DMS53 (cell line): ENCODE measurements around the gene ATAD3C.
A peak's percentile ranks its signal among the peaks of the same experiment; 100 is the strongest.
"Not testable (repeated sequence)": the region's sequence is repeated elsewhere in the genome, so short reads cannot be mapped to it uniquely, and the experiment has no call there.

ENCODE experiments used
- DNase-seq: peaks from one replicate; lab custom pipeline; 2025; lab: John Stamatoyannopoulos, UW

Gene ATAD3C

DNA sequence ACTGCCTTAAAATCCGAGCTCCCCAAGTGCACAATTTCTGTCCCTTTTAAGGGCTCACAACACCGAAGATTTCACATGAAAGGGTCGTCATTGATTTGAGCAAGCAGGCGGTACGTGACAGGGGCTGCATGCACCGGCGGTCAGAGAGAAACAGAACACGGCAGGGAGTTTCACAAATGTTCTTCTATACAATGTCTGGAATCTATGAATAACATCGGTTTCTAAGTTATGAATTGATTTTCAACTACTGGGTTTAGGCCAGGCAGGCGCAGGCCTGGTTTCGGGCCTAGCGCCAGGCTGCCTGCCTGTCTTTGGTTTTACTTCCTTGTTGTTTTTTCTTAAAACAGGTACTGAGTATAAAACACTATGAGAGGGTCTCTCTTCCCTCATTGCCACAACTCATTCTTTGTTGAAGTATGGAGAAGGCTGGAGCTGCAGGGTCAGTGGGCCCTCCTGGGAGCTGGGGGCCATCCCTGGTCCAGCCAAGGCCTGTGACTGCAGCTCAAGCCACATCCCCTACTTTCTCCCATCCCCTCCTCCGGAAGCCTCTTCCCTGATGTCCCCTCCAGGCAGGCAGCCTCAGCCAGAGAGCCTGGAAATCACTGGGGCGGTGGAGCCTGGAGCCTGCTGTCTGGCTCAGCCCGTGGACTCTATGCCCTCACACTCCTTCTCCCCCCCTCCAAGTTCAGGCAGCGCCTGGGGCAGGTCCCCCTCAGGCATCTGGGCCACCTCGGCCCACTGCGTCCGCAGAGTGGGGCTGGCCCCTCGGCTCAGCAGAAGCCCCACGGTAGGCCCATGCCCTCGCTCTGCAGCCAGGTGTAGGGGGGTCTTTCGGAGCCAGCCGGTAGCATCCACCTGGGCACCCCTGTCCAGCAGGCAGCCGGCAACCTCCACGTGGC lies 30.8 kb upstream of the ATAD3C start:
- no peak for DNase-seq

DNA sequence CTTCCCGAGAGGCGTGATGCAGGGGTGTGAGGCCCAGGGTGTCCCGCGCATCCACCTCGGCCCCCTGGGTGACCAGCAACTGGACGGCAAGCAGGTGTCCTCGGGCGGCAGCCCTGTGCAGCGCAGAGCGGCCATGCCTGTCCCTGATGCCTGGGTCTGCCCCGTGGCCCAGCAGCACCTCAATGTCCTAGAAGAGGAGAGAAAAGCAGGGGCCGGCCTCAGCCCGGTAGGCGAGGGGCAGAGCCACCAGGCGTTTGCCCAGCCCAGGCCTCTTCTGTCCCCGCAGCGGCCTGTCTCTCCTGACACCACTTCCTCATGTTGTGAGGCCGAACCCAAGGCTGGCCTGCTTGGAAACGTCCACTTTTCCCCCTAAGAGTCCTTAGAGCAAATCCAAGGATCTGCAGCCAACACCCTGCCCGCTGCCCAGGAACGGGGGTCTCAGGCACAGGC lies 30.1 kb upstream of the ATAD3C start:
- DNase-seq: no peak

DNA sequence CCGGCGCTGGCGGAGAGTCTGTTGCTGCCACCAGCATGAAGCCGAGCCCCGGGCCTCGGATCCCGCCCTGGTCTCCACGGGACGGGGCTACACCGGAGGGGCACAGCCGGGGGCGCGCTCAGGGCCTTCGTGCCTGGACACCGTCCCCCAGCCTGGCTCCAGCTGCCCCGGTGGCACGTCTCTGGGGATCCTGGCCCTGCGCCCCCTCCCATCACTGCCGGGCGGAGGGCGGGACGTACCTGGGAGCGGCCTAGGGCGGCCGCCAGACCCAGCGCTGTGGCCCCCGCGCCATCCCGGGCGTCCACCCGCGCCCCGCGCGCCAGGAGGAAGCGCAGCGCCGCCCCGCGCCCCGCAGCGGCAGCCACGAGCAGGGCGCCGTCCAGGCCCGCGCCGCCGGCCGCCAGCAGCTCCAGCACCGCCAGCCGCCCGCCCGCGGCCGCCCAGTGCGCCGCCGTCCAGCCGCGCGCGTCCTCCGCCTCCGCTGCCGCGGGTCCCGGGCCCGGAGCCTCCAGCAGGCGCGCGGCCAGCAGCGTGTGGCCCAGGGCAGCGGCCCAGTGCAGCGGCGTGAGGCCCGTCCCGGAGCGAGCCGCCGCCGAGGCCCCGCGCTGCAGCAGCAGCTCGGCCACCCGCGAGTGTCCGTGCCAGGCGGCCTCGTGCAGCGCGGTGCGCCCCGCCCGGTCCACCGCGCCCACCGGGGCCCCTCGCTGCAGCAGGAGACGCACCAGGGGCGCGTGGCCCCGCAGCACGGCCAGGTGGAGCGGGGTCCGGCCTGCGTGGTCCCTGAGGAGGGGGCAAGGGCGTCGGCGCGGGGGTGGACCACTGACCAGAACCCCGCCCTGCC lies 29.5 kb upstream of the ATAD3C start:
- peak; percentile 70 for DNase-seq

DNA sequence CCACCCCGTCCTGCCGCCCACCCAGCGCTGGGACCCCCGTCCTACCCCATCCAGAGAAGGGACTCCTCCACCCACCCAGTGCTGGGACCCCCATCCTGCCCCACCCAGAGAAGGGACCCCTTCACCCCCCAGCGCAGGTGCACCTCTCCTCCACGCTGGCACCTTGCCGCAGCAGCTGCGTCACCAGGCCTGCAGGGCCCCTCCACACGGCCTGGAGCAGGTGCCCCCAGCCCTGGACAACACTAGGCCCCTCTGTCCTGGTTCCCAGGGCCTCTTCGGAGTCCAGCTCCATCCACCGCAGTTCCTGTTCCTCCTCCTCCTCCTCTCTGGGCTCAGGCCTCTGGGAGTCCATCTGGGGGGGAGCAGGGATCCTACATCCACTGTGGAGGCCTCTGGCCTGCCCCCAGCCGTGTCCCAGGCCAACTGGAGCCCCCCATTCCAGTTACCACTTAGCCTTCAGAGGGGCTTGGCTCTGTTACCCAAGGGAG lies 28.8 kb upstream of the ATAD3C start:
- DNase-seq: peak; percentile 69

DNA sequence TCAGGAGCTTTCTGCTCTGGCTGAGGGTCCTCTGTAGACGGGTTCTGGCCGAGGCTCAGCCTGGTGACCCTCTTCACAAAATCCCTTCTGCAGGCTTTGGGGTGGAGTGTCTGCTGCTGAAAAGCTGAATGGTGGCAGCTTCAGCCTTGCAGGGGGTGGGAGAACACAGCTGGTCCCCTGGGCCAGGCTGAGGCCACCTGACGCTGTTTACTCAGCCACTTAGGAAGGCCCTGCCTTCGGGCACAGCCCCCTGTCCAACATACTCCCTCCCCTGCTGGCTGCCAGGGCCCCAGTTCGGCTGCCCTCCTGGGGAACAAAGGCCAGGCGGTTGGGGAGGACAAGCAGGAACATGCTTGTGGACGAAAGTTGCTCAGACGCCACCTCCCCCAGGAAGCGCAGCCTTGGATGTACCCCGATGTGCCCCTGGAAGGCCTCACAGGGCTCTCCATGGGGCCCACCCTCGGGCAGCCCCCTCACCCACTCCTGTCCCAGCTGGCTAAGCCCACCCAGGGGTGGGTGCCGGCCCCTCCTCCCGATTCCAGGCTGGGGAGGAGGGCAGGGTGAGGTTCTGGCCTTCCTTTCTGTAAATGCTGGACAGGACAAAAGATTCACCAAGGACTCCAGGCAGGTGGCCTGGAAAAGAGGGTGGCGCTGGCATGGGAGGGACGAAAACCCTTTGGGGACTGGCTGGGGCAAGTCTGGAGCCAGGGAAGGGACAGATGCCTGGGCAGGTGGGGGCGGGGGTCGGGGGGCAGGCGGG lies 28.2 kb upstream of the ATAD3C start, which contains the start of gene ANKRD65:
ANKRD65 (minus strand) TSS at position 130 of the 760 bp plus-strand sequence. CDS start 271 bp downstream, outside the sequence.
- peak; percentile 90 for DNase-seq

DNA sequence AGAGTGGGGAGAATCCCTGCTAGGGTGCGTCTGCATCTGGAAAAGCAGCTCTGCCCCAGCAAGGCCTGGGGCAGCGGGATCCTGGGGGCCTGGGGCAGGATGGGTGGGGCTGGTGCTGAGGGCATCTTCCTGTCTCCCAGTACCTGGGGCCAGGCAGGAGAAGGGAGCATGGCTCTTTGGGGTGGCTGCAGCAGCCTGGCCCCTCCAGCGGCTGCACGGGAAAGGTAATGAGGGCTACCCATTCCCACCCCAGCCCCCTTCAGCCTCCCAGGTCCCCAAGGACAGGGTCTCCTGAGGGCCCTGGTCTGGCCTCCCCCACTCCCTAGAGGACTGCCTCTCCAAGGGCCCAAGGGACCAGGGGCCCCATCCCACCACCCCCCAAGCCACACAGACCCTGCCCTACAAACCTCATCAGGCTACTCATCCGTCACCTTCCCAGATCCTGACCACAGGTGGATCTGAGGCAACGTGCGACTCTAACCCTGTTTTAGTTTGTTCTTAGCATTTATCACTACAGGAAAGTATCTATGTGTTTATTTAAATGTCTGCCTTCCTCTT lies 27.5 kb upstream of the ATAD3C start:
- no peak for DNase-seq

DNA sequence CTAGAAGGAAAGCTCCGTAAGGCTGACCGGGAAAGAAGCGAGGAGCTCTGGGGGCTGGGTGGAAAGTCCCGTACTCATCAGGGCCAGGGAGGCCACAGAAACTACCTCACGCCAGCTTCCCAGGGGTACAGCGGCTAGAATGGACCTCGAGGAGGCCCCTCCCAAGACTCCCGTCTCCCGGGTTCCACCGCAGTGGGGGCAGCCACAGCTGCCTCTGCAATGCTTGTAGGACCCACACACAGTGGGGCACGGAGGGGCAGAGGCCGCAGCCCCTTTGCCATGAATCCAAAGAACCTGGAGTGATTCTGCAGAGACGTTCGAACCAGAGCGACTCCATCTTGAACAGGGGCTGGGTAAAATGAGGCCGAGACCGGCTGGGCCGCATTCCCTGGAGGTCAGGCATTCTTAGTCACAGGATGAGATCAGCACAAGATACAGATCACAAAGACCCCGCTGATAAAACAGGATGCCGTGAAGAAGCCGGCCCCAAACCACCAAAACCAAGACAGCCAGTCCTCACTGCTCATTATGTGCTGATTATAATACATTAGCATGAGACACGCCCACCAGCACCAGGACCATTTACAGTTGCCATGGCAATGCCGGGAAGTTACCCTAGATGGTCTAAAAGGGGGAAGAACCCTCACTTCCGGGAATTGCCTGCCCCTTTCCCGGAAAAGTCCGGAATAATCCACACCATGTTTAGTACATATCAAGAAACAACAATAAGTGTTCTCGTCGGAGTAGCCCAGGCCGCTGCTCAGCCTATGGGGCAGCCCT lies 26.8 kb upstream of the ATAD3C start:
- no peak for DNase-seq

DNA sequence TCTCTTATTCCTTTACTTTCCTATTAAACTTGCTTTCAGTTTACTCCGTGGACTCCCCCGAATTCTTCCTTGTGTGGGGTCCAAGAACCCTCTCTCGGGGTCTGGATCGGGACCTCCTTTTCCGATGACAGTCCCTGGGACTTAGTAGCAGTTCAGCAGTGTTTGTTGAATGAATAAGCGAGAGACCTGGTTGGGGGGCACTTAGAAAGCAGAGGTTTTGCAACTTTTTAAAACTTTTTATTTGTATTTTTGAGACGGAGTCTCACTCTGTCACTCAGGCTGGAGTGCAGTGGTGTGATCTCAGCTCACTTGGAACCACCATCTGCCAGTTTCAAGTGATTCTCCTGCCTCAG lies 26.3 kb upstream of the ATAD3C start:
- DNase-seq: no peak

DNA sequence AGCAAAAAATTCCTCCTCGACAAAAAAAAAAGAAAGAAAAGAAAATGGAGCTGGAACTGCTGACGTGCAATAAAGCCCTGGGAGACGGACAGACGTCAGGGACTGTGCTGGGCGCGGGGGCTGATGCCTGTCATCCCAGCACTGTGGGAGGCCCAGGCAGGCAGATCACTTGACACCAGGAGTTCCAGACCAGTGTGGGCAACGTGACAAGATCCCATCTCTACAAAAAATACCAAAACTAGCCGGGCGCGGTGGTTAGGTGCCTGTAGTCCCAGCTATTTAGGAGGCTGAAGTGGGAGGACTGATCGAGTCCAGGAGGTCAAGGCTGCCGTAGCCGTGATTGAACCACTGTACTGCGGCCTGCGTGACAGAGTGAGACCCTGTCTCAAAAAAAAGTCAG lies 24.8 kb upstream of the ATAD3C start:
- DNase-seq: no peak

DNA sequence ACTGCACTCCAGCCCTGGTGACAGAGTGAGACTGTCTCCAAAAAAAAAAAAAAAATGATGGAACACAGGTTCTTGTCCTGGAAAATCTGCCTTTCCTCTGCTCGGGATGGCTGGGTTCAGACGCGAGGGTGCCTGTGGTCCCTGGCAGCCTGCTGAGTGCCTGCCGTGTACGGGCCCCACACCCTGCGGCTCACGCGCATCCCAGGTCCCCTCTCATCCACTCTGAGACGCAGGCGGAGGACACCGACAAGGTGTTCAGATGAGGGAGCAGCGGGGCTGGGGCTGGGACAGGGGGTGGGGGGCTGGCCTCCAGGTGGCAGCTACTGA lies 24.1 kb upstream of the ATAD3C start:
- DNase-seq: no peak

DNA sequence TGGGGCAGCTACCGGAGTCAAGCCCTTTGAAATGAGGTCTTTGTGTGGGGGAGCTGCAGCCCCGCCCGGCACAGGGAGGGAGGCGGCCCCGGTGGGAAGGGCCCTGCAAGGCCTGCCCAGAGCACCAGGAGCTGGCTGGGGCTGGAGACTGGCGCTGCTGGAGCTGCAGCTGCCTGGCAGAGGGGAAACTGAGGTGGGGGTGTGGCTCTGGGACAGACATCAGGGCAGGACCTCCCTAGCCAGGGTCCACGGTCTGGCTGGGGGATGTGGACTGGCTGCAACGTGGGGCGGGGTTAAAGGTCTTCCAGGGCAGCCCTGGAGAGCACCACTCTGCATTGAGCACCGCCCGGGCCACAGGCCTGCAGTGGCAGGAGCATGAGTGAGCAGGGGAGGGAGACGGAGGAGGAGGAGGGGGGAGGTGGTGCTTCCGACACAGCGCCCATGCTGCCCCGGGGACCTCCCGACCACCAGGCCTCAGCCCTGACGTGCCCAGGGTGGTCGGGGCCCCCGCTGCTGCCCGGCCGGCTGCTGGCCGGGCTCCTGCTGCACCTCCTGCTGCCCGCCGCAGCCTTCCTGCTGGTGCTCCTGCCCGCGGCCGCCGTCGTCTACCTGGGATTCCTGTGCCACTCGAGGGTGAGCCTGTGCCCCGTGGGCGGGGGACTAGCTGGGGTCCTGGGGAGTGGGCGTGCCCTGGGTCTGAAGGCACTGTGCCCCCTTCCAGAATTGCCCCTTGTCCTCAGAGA lies 23.6 kb upstream of the ATAD3C start:
- peak; percentile 75 for DNase-seq

DNA sequence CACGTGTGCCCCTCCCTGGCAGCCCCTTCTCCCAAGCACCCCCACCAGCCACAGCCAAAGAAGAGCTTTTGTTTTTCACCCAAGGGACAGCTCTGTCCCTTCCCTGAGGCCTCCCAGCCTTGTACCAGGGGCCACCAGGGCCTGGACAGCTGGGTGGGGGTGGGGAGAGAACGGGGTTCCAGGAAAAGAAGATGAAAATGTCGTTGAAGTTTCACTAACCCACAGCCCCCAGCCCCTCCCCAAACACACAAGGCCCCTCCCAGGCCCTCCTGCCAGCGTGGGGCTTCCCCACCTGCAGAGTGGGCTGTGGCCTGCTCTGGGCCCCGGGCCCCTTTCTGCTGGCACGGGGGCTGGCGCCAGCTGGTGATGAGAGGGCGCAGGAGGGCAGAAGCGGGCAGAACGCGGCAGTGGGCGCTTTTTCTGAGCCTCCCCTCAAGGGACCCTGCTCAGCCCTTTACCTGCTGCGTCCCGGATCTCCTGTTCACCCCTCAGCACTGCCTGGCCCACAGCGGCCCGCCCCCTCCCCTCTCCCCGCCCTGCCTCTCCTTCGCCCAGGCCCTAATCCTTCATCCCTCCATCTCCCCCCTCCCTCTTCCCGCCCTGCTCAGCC lies 22.9 kb upstream of the ATAD3C start:
- DNase-seq: peak; percentile 74

DNA sequence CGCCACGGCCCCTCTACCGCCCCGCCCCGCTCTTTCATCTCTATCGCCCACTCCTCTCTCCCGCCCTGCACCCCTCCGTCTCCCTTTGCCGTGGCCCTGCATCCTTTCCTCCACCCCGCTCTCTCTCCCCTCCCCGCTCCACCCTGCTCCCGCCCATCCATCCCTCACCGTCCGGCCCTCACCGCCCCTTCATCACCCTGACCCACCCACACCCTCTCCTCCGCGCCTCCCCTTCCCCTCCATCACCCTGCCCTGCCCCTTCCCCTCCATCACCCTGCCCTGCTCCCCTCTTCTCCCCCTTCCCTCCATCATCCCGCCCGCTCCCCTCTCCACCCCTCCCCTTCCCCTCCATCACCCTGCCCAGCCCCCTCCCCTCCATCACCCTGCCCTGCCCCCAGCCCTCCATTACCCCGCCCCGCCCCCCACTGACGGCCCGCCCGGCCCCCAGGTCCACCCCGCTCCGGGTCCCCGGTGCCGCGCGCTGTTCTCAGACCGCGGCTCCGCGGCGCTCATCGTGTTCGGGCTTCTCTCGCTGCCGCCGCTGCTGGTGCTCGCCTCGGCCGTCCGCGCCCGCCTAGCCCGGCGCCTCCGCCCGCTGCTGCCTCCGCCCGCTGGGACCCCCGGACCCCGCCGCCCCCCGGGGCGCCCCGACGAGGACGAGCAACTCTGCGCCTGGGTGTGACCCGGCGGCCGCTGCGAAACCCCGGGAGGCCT lies 22.2 kb upstream of the ATAD3C start:
- peak; percentile 71 for DNase-seq

DNA sequence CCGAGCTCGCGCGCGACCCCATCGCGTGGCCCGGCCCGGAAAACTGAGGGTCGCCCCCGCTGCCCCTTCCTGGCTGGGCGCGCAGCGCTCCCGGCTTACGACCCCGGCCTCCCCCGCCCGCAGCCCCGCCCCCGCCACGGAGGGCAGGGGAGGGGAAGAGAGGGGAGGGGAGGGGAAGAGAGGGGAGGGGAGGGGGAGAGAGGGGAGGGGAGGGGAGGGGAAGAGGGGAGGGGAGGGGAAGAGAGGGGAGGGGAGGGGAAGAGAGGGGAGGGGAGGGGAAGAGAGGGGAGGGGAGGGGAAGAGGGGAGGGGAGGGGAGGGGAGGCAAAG lies 21.7 kb upstream of the ATAD3C start:
- DNase-seq: no peak

DNA sequence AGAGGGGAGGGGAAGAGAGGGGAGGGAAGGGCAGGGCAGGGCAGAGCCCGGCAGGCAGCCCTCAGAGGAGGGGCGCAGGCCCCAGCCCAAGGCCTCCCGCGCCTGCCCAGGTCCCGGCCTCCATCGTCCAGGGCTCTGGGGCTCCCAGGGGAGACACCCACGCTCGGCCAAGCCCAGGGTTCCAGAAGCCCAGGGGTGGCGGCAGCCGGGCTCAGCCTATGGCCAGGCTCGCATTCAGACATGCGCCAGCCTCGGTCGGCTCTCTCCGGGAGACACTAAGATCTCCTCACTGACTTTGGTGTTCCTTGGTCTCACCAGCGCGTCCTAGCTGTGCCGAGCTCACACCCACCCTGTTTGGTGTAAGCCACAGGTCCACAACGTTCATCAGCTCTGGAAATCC lies 21.3 kb upstream of the ATAD3C start:
- no peak for DNase-seq

DNA sequence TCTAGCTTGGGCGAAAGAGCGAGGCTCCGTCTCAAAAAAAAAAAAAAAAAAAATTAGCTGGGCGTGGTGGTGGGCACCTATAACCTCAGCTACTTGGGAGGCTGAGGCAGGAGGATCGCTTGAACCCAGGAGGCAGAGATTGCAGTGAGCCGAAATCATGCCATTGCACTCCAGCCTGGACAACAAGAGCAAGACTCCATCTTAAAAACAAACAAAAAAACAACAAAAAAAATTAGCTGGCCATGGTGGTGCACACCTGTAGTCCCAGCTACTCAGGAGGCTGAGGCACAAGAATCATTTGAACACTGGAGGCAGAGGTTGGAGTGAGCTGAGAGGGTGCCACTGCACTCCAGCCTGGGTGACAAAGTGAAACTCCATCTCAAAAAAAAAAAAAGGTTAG lies 20.5 kb upstream of the ATAD3C start:
- not testable (repeated sequence) for DNase-seq

DNA sequence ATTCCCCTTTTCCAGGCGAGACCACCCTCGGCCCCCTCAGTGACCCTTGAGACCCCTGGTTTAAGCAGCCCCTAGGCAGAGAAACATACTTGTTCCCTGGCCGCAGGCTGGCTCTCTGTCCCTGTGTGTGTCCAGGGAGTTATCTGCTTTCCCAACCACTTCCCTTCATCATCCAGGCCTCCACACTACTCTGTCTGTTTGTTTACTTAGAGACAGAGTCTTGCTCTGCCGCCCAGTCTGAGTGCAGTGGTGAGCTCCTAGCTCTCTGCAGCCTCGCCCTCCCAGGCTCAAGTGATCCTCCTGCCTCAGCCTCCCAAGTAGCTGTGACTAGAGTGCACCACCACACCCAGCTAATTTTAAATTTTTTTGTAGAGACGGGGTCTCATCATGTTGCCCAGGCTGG lies 19.8 kb upstream of the ATAD3C start:
- peak; percentile 70 for DNase-seq

DNA sequence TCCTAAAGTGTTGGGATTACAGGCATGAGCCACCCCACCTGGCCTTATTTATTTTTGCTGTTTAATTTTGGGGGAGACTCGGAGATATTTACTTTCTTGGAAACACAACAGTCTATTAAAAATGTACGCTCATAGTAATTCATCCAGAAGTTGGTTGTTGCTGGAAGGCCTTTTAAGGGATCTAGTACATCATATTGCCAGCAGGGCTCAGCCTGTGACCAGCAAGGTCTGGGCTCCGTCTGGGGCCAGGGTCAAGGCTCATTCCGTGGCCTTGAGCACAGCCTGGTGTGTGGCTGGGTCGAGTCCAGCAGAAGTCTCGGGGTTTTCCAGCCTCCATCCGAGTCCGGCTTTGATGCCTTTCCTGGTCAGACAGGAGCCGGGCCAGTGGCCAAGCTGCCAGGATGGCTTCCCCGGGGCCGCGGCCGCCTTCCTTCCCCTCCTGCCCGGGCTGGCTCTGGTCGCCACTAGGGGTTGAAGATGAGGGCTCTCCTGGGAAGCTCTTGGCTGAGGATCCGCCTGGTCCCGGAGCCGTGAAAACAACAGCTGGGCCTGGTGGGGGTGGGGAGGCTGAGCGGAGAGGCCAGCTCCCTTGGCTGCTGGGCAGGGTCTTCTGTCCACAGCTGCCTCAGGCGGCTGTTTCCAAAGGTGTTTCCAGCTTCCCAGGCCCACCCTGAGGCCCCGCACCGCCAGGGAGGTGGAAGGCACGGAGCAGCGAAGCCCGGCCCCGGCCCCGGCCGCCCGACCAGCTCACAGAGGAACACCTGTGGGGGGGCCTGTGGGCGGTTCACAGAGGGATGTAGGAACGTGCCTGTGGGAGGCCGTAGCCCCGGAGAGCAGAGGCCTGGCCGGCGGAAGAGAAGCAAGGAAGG lies 19.1 kb upstream of the ATAD3C start:
- peak; percentile 91 for DNase-seq
